GM10266 (cell line): Measurements from ENCODE around the gene MROH2B.

Source experiments
- DNase-seq: peaks from one replicate; pipeline ENCODE4 v3.0.0; 2012; ENCODE audit errors: extremely low spot score
- CTCF ChIP-seq: IDR thresholded peaks from 2 replicates; pipeline ENCODE4 v1.5.1; 2012; ENCODE audit warnings: mild to moderate bottlenecking, low read depth; ENCODE audit not compliant: control insufficient read depth, insufficient read depth; ENCODE audit errors: missing control alignments

The MROH2B gene

GRCh38 chr5:41097642-41098041 lies 26.5 kb upstream of the MROH2B start:
- TF ChIP-seq CTCF: no peak
- no peak for DNase-seq

- no peak for TF ChIP-seq CTCF
- DNase-seq: no peak
Measured at GRCh38 chr5:41095324-41096101, 24.4 kb upstream of the MROH2B start.

- DNase-seq: no peak
- TF ChIP-seq CTCF: no peak
Measured at GRCh38 chr5:41094871-41095270, 23.7 kb upstream of the MROH2B start.

GRCh38 chr5:41093803-41094202 lies 22.7 kb upstream of the MROH2B start:
- TF ChIP-seq CTCF: no peak
- no peak for DNase-seq

- DNase-seq: no peak
- TF ChIP-seq CTCF: no peak
Measured at GRCh38 chr5:41087461-41087860, 16.3 kb upstream of the MROH2B start.

- TF ChIP-seq CTCF: no peak
- no peak for DNase-seq
Measured at GRCh38 chr5:41083306-41083705, 12.2 kb upstream of the MROH2B start.

GRCh38 chr5:41071975-41072374 lies 833 bp upstream of the MROH2B start:
- TF ChIP-seq CTCF: no peak
- DNase-seq: no peak
